ENCODE measurements around the gene HTATIP2. TPM values are rescaled to one million over a fixed set of nuclear protein-coding genes. Genes with fewer than 3 reads are reported as not detected.
A peak's percentile ranks its signal among the peaks of the same experiment; 100 is the strongest.

The HTATIP2 gene
- total and polyA plus RNA-seq, 9 of the 15 experiments (the other 6 are each of a cell fraction or from before 2014, with no cell fraction given), result 48.3 to 90.9 (median 64.4) TPM

- TF ChIP-seq EGR1 (conservative IDR thresholded peaks at IDR 0.05), result no peak
- 0 out of 2 replicates have a peak, but pooled peaks have one; percentile 41 for TF ChIP-seq NR1H2 (CRISPR knock-in tag; IDR thresholded peaks at IDR 0.05)
- no peak for TF ChIP-seq ATF1 (CRISPR knock-in tag; IDR thresholded peaks at IDR 0.05)
- no peak for TF ChIP-seq ATF1 (tag; IDR thresholded peaks at IDR 0.05)
- TF ChIP-seq MTA3 (IDR thresholded peaks at IDR 0.05; ENCODE audit: borderline replicate concordance), result 0 out of 2 replicates have a peak, but pooled peaks have one; percentile 5
These were observed 24.9 kb downstream of the HTATIP2 start (continued) for GRCh38 chr11:20388096-20389055.

- intact Hi-C loops (cut with micrococcal nuclease), result loop anchor here (1.0 kb wide), 1 partner anchor 213 kb away; no protein-coding TSS in a partner anchor
- Histone ChIP-seq H3K4me1 (replicated peaks in 1 of 2; ENCODE audit: control insufficient read depth in 2 of 2, insufficient read depth in 2 of 2, low read length in 2 of 2) (no peaks in the 10 kb centered on the region), H3K36me3 (ENCODE audit: control insufficient read depth, insufficient read depth, low read length) (peaks cover 85% of the 10 kb centered on the region), H2AFZ (ENCODE audit: low read depth, low read length) (no peak overlapping the region), H4K20me1 (replicated peaks; ENCODE audit: control insufficient read depth, insufficient read depth, low read length) (no peaks in the 10 kb centered on the region), H3K4me2 (ENCODE audit: insufficient read depth, low read length) (no peak overlapping the region), H3K27me3 (ENCODE audit: control insufficient read depth in 2 of 2, insufficient read depth in 2 of 2, low read length in 2 of 2) (no peaks in the 10 kb centered on the region), H3K9me3 (replicated peaks; ENCODE audit: control insufficient read depth, insufficient read depth, low read depth, low read length) (no peaks in the 10 kb centered on the region), H3K9me1 (ENCODE audit: control insufficient read depth, insufficient read depth, low read length) (no peaks in the 10 kb centered on the region), H3K27ac (ENCODE audit: extremely low read depth, low read depth, low read length) (no peak overlapping the region), H3K4me3 (no peak overlapping the region), H3K79me2 (ENCODE audit: control insufficient read depth, insufficient read depth, low read length) (peaks cover 3% of the 10 kb centered on the region; the same call in 1 of the 3 replicates), H3K9ac (ENCODE audit: insufficient read depth in 1 of 2, low read depth in 2 of 2, low read length in 2 of 2) (no peak overlapping the region)
- ATAC-seq, result peak; percentile 90
- in situ Hi-C loops (cut with MboI), result no loop called here
- DNase-seq (ENCODE audit: extremely low read depth in 1 of 4, low spot score in 3 of 4), result peak; percentile 16 to 42 (median 21)
- BruUV-seq (replicated peaks), result no TSS peak
- ChIA-PET POLR2A (interaction anchor here (0.5 to 2.0 kb wide), 8 partner anchors 9 to 220 kb away, joined by 3 to 6 read pairs (median 3); no protein-coding TSS in a partner anchor), CTCF (ENCODE audit: low intra/inter-chr PET ratio) (interaction anchor here (0.8 to 1.9 kb wide), 2 partner anchors 200 to 213 kb away, joined by 3 to 5 read pairs; no protein-coding TSS in a partner anchor)
- 82% methylated on average over 3 of the region's 3 CpGs for WGBS (ENCODE audit: insufficient coverage, low coverage, missing lambda C conversion rate)
- peak; percentile 57 for FAIRE-seq
- no peak for TF ChIP-seq NR1H2 (CRISPR knock-in tag; IDR thresholded peaks at IDR 0.05)
- TF ChIP-seq MXI1 (IDR thresholded peaks at IDR 0.05; ENCODE audit: low read depth, low read length), result no peak
- TF ChIP-seq, protein P1, sequence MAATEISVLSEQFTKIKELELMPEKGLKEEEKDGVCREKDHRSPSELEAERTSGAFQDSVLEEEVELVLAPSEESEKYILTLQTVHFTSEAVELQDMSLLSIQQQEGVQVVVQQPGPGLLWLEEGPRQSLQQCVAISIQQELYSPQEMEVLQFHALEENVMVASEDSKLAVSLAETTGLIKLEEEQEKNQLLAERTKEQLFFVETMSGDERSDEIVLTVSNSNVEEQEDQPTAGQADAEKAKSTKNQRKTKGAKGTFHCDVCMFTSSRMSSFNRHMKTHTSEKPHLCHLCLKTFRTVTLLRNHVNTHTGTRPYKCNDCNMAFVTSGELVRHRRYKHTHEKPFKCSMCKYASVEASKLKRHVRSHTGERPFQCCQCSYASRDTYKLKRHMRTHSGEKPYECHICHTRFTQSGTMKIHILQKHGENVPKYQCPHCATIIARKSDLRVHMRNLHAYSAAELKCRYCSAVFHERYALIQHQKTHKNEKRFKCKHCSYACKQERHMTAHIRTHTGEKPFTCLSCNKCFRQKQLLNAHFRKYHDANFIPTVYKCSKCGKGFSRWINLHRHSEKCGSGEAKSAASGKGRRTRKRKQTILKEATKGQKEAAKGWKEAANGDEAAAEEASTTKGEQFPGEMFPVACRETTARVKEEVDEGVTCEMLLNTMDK (IDR thresholded peaks at IDR 0.05; ENCODE audit: borderline replicate concordance, insufficient read depth, low read depth, low read length, poor library complexity, severe bottlenecking), result peak; percentile 67
- TF ChIP-seq EZH2 (IDR thresholded peaks at IDR 0.05; ENCODE audit: borderline replicate concordance, low read depth, low read length), result no peak
- TF ChIP-seq, protein P2, sequence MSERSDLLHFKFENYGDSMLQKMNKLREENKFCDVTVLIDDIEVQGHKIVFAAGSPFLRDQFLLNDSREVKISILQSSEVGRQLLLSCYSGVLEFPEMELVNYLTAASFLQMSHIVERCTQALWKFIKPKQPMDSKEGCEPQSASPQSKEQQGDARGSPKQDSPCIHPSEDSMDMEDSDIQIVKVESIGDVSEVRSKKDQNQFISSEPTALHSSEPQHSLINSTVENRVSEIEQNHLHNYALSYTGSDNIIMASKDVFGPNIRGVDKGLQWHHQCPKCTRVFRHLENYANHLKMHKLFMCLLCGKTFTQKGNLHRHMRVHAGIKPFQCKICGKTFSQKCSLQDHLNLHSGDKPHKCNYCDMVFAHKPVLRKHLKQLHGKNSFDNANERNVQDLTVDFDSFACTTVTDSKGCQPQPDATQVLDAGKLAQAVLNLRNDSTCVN (CRISPR knock-in tag; IDR thresholded peaks at IDR 0.05), result no peak
- no peak for TF ChIP-seq SMAD1 (IDR thresholded peaks at IDR 0.05; ENCODE audit: low read depth, low read length, partially characterized antibody)
- TF ChIP-seq KDM5B (IDR thresholded peaks at IDR 0.05; ENCODE audit: insufficient replicate concordance, low read depth, low read length), result no peak
- no peak for TF ChIP-seq EP400 (IDR thresholded peaks at IDR 0.05)
- TF ChIP-seq, protein P3, sequence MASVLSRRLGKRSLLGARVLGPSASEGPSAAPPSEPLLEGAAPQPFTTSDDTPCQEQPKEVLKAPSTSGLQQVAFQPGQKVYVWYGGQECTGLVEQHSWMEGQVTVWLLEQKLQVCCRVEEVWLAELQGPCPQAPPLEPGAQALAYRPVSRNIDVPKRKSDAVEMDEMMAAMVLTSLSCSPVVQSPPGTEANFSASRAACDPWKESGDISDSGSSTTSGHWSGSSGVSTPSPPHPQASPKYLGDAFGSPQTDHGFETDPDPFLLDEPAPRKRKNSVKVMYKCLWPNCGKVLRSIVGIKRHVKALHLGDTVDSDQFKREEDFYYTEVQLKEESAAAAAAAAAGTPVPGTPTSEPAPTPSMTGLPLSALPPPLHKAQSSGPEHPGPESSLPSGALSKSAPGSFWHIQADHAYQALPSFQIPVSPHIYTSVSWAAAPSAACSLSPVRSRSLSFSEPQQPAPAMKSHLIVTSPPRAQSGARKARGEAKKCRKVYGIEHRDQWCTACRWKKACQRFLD (CRISPR knock-in tag; IDR thresholded peaks at IDR 0.05), result no peak
- no peak for TF ChIP-seq SAFB2 (IDR thresholded peaks at IDR 0.05; ENCODE audit: borderline replicate concordance, low read depth, low read length, severe bottlenecking)
- TF ChIP-seq ZNF133 (CRISPR knock-in tag; IDR thresholded peaks at IDR 0.05), result no peak
These were observed 33.8 kb downstream of the HTATIP2 start for GRCh38 chr11:20397281-20397680.

Measured in K562 (cell line).